HEK293T (cell line): ENCODE data around the gene BMP10.

Experiments
- BHLHE40 ChIP-seq: fragments of 450-650 bp; IDR thresholded peaks from 2 replicates; pipeline ENCODE4 v1.6.1; 2016; ENCODE audit warnings: mild to moderate bottlenecking, moderate library complexity, borderline replicate concordance
- ELF4 ChIP-seq: fragments of 450-650 bp; IDR thresholded peaks from 2 replicates; pipeline ENCODE4 v1.6.1; 2017; ENCODE audit warnings: antibody characterized with exemption
- TARDBP ChIP-seq: fragments of 450-650 bp; IDR thresholded peaks from 2 replicates; pipeline ENCODE4 v1.6.1; 2016

DNA sequence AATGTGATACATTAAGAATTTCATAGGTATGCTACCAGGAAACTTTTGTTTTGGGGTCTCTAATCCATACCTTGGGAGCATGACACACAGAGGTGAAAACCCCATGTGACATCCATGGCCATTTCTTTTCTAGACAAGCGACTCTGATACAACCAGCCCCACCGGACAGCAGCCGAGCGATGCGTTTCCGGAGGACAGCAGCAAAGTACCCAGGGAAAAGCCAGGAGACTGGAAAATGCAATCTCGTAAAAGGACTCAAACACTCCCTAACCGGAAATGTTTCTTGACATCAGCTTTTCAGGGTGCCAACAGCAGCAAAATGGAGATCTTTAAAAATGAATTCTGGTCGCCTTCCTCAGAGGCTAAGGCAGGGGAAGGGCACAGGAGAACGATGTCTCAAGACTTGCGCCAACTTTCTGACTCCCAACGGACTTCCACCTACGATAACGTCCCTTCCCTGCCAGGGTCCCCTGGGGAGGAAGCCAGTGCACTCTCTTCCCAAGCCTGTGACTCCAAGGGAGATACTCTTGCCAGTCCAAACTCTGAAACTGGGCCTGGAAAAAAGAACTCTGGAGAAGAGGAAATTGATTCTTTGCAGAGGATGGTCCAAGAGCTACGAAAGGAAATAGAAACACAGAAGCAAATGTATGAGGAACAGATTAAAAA, 48.9 kb downstream of the BMP10 start:
- TF ChIP-seq ELF4, result no peak
- no peak for TF ChIP-seq BHLHE40
- no peak for TF ChIP-seq TARDBP
